B cell (primary cell): ENCODE measurements around the gene EEF1B2.

Experiments used
- CTCF ChIP-seq: fragments of 200-600 bp; IDR thresholded peaks from one replicate; pipeline ENCODE4 v1.8.0; 2022; ENCODE audit warnings: antibody characterized with exemption, mild to moderate bottlenecking
- EZH2 ChIP-seq: IDR thresholded peaks from 2 replicates; pipeline ENCODE4 v1.6.1; 2012; ENCODE audit warnings: borderline replicate concordance, low read depth, mild to moderate bottlenecking, moderate library complexity, low read length; ENCODE audit not compliant: insufficient read depth, poor library complexity, severe bottlenecking

GRCh38 chr2:206163251-206163880, 3.7 kb downstream of the EEF1B2 start:
- TF ChIP-seq CTCF (no peak), EZH2 (no peak)
